SKM-1 treated with dmso at 0.1 percent for 144 hours (cell line): Measurements from ENCODE around the gene PACSIN2.

ENCODE experiments used
- DNase-seq: peaks from one replicate; lab custom pipeline; 2025; ENCODE audit not compliant: unreplicated experiment; lab: John Stamatoyannopoulos, UW

PACSIN2 gene

DNA sequence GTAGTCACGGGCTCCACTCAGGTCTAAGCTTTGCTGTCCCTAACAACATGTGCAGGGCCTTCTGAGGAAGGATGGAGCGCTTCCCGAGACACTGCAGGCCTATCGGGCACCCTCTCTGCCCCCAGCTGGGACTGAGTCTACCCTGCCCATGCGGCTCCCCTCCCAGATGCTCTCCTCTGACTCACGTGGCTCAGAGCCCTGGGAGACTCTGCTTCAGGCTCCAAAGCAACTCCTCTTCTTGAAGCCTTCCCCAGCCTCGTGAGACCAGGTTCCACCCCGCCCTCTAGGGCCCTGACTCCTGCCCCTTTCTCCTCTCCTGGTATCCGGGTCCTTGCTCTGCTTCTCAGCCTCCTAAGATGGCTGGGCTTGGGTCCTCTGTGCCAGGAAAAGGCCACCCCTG, 129.5 kb downstream of the PACSIN2 start:
- DNase-seq, result no peak

DNA sequence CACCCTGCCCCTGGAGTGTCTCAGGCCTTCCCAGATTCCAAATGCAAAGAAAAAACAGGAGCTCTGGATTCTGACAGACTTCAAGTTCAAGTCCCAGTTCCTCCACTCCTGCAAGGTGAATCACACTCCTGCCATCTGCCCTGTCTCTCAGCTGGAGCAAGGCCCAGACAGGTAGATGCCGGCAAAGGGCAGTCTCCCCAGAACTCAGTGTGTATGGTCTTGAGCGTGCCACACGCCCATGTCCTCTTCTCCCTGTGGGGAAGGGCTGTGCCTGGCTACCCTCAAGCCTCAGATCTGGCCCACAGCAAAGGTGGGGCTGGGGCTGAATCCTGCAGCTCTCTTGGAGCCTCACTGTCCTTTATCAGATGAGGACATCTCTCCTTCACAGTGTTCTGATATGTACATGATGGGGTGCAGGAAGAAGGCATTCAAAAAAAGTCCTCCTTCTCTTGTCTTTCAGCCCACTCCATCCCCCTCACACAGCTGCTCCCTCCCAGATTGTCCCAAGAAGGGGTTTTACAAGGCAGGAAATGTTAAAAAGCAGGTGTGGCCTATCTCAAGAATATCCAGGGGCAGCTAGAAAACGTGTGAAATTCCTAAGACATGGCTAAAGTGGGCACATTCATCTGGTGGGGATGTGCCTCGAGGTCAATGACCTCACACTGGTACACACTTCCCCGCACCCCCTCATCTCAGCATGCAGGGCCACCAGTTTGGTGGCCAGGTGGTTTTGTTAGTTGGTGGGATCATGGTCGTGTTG, 130.2 kb downstream of the PACSIN2 start:
- DNase-seq, result no peak

- no peak for DNase-seq
Observed at GRCh38 chr22:42883970-42884369, 131.0 kb downstream of the PACSIN2 start.

- no peak for DNase-seq
Observed at GRCh38 chr22:42883121-42883520, 131.8 kb downstream of the PACSIN2 start.

DNA sequence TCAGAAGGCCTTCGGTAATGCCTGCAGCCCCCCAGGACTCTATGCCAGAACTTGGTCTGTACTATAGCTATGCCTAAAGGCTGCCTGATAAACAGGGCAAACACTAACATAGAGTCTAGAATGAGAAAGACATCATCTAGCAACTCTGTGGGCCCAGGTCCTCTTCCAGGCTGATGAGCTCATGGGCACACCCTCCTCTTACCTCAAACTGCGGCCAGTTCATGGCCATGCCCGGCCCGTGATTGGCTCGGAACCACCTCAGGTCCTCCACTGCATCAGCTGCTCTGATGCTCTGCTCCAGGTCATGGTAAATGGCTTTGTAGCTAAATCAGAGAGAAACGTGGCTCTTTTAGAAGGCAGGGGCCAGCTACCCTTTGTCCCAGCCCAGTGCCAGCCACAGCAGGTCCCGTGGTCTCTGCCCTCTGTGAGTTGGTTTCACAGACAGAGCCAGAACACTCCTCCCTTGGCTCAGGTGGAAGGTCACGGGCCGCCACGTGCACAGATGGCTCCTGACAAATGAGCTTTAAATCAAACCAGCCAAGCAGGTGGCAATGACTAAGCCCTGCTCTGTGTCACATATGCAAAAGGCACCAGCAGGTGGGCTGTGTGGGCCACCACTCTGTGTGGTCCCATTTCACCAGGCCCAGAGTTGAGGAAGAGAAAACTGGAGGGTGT, 132.8 kb downstream of the PACSIN2 start:
- DNase-seq, result no peak

DNA sequence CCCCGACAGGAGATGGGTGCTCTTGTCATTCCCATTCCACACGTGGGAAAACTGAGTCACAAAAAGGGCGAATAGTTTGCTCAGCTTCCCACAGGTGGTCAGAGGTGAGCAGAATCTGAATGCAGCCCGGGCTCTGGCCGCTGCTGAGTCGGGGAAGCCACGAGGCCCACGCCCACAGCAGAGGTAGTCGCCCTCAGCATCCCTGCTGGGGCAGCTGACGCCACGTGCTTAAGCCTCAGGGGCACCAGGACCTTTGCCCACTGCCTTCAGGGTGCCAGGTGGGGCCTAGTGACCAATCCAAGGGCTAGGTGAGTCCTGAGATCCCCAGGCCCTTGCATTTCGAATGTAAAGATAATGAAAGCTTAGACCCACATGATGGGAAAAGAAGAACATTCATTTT, 133.7 kb downstream of the PACSIN2 start:
- DNase-seq, result no peak

- DNase-seq, result no peak
Observed at GRCh38 chr22:42880815-42881214, 134.1 kb downstream of the PACSIN2 start.

- no peak for DNase-seq
Observed at GRCh38 chr22:42879371-42880021, 135.5 kb downstream of the PACSIN2 start.

- DNase-seq, result no peak
Observed at GRCh38 chr22:42878561-42879305, 136.2 kb downstream of the PACSIN2 start.

- DNase-seq, result no peak
Observed at GRCh38 chr22:42877597-42878340, 137.2 kb downstream of the PACSIN2 start.

DNA sequence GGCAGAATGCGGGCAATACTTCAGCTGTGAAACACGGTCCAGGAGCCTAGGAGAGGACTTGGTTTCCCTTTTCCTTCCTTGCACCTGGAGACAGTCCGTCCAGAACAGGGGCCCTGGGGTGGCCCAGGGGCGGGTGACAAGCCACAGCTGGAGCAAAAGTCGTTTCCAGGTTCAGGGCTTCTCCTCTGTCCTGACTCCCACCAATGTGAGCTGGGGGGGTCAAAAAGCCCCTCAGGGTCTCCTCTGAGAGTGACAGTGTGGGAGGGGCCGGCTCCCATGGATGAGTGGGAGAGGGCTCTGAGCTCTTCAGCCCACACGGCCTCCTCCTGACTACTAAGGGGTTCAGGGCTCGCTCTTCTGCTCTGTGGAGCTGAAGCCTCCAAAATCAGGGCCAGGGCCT, 137.8 kb downstream of the PACSIN2 start:
- DNase-seq, result no peak

- no peak for DNase-seq
Observed at GRCh38 chr22:42876041-42876440, 138.9 kb downstream of the PACSIN2 start.

GRCh38 chr22:42874010-42874409, 140.9 kb downstream of the PACSIN2 start:
- no peak for DNase-seq

GRCh38 chr22:42873356-42873755, 141.6 kb downstream of the PACSIN2 start:
- DNase-seq, result no peak

GRCh38 chr22:42872821-42873220, 142.1 kb downstream of the PACSIN2 start:
- no peak for DNase-seq

GRCh38 chr22:42871146-42872050, 143.6 kb downstream of the PACSIN2 start:
- DNase-seq, result no peak

GRCh38 chr22:42869888-42870480, 145.0 kb downstream of the PACSIN2 start:
- no peak for DNase-seq

DNA sequence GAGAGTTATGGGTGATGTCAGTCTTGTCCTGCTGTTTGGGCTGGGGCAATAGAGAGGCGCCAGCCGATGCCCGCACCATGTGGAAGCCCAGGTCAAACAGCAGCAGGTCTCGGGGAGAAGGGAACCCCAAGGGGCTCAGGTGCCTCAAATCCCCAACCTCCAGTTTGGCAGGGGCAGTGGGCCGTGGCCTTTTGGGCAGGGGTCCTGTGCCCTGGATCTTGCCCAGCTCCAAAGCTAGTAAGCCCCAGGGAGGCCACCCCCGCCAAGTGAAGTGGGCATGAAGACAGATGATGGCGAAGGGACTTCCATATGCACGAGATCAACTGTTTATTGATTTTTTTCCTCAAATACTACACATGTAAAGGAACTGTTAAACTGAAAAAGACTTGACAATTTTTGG, 145.5 kb downstream of the PACSIN2 start:
- DNase-seq, result no peak

GRCh38 chr22:42868751-42869251, 146.1 kb downstream of the PACSIN2 start:
- no peak for DNase-seq
